Stimulated activated CD4-positive, alpha-beta T cell treated with anti-CD3 and anti-CD28 coated beads, Interleukin-12 subunit alpha, Interleukin-12 subunit beta, amount 100 ng/mL, for 24 hours (primary cell): Measurements from ENCODE around the gene CDKAL1.
"Not testable (repeated sequence)": the region's sequence is repeated elsewhere in the genome, so short reads cannot be mapped to it uniquely, and the experiment has no call there.

Source experiments
- DNase-seq, 2 experiments: peaks; one replicate each; pipeline ENCODE4 v3.0.0-alpha.2; 2020; ENCODE audit warnings: low read depth in 2 of 2

CDKAL1 gene

GRCh38 chr6:20744911-20745557 is 210.8 kb downstream of the CDKAL1 start:
- no peak for DNase-seq

GRCh38 chr6:20746024-20746423 is 211.8 kb downstream of the CDKAL1 start:
- no peak for DNase-seq

GRCh38 chr6:20746805-20747558 is 212.7 kb downstream of the CDKAL1 start:
- DNase-seq = no peak

- no peak for DNase-seq
Measured at GRCh38 chr6:20747991-20748390, 213.7 kb downstream of the CDKAL1 start.

GRCh38 chr6:20751293-20751935 is 217.2 kb downstream of the CDKAL1 start:
- no peak for DNase-seq

DNA sequence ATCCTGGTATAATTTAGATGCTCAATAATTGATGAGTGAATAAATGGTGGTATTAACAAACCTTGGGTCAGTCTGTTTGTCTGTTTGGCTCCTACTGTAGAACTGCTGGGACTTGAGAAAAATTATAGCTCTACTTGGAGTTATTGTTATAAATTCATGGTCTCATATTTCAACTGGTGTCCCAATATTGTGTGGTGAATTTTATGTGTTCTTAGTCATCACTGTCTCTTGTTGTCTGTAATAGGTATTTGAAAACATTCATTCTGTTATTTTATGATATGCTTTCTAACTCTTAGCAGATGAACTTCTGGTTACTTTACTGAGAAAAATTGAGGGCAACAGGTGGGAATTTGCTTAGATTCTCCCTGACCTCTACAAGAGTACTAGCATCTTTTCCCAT is 221.4 kb downstream of the CDKAL1 start:
- DNase-seq = no peak

DNA sequence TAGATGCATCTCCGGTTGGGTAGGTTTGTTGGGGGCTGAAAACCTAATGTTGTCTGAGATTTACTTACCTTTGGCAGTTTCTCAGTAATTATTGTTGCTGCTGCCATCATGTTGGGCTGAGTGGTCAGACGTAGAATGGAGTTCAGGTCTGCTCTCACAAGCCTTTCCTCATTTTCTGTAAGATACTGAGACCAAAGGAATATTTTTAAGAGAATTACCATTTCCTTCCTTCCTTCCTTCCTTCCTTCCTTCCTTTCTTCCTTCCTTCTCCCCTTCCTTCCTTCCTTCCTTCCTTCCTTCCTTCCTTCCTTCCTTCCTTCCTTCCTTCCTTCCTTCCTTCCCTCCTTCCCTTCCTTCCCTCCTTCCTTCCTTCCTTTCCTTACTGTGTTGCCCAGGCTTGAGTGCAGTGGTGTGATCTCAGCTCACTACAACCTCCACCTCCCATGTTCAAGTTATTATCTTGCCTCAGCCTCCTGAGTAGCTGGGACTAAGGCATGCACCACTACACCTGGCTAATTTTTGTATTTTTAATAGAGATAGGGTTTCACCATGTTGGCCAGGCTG is 222.4 kb downstream of the CDKAL1 start:
- DNase-seq = not testable (repeated sequence)

- DNase-seq = no peak
Measured at GRCh38 chr6:20757761-20758160, 223.5 kb downstream of the CDKAL1 start.

- no peak for DNase-seq
Measured at GRCh38 chr6:20763296-20763695, 229.0 kb downstream of the CDKAL1 start.

DNA sequence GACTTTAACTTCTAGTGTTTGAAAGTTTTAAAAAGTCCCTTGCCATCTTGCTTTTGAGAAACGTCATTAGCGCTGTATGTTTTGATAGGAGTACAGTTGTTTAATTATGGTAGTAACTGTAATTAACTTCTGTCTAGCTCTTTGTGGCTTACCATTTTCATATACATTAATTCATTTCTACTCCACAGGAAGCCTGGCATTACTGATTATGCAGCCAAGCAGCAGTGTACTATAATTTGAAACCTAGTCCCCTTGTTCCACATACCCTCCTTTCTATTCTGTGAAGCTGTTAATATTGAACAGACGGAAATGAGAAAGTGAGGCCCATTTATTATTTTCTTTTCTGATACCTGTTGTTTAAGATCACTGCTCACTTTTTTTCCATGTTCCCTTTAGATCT is 235.4 kb downstream of the CDKAL1 start:
- DNase-seq = no peak

- no peak for DNase-seq
Measured at GRCh38 chr6:20770773-20771172, 236.5 kb downstream of the CDKAL1 start.

DNA sequence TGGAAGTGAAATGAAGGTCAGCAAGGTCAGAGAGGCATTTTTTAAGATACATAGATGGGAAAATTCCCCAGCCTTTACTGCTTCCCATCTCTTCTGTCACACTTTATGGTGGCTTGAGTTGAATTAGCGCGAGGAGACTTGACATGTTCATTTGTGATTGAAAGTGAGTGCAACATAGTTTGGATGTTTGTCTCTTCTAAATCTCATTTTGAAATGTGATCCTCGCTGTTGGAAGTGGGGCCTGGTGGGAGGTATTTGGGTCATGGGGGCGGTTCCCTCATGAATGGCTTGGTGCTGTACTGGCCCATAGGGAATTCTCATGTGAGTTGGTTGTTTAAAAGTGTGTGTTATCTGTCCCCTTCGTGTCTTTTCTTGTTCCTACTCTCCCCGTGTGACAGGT is 237.2 kb downstream of the CDKAL1 start:
- DNase-seq = no peak

GRCh38 chr6:20773822-20774221 is 239.6 kb downstream of the CDKAL1 start:
- DNase-seq = no peak

GRCh38 chr6:20775981-20776380 is 241.7 kb downstream of the CDKAL1 start:
- DNase-seq = no peak

- DNase-seq = no peak
Measured at GRCh38 chr6:20777801-20778200, 243.5 kb downstream of the CDKAL1 start.

DNA sequence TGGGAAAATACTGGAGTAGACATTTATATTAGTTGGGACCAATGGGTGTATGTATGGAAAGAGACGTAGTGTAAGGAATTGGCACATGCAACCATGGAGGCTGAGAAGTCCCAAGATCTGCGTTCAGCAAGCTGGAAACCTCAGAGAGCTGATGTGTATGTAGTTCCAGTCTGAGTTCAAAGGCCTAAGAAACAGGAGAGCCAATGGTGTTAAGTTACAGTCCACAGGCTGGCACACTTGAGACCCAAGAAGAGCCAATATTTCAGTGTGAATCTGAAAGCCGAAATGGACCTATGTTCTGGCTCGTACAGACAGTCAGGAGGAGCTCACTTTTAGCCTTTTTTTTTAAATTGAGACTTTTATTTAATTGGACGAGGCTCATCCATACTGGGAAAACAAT is 244.2 kb downstream of the CDKAL1 start:
- DNase-seq = no peak

DNA sequence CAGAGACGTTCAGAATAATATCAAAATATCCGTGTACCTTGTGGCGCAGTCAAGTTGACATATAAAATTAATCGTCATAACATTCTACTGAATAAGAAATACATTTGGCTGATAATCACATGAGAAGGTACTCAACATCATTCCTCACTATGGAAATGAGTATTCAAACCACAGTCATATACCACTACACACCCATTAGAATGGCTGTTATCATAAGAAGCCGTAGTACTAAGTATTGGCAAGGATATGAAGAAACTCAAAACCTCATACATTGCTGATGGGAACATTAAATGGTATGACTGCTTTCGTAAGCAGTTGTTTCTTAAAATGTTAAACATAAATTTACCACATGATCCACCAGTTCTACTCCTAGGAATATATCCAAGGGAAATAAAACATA is 244.7 kb downstream of the CDKAL1 start:
- DNase-seq = no peak

DNA sequence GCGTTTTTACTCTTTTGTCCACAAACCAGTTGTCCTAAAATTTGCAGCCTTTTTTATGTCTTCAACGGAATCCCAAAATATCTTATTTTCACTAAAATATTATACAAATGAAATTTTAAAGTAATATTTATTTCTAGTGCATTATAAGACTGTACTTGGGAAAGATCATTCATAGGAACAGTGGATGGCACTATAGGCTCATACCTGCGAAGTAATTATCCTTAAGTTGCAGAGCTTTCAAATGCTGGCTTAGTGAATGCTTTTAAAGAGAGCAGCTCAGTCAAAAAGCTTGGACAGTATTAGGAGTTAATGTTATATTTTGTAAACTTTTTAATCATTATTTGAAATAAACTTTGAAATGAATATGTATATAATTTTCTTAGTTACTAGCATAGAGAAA is 254.9 kb downstream of the CDKAL1 start:
- DNase-seq = no peak

- DNase-seq = no peak
Measured at GRCh38 chr6:20790032-20790791, 256.0 kb downstream of the CDKAL1 start.

DNA sequence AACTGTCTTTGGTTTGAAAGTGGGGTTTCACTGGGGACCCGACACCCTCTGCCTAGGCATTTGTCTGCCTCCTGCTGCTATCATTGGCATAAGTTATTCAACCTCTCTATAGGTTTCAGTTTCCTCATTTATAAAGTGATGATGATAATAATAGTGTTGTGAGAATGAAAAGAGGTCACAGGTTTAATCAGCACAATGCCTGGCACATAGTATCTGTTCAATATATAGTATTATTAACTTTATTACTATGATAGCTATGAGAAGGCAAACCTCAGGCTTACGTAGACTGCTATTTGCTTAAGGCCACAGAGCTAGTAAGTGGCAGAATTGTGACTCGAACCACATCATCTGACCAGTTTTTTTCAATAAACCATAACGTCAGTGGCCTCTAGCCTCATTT is 256.8 kb downstream of the CDKAL1 start:
- DNase-seq = no peak

GRCh38 chr6:20791944-20792343 is 257.7 kb downstream of the CDKAL1 start:
- no peak for DNase-seq

GRCh38 chr6:20793174-20793573 is 258.9 kb downstream of the CDKAL1 start:
- no peak for DNase-seq
